Motor neuron (in vitro differentiated cells): ENCODE results near the gene ARMH4. TPM values are rescaled to one million over a fixed set of nuclear protein-coding genes. Genes with fewer than 3 reads are reported as not detected.

Experiments
- ATAC-seq, 8 experiments: fragments of 200-7000 bp; cut with Tn5 transposase; replicated peaks in 6 of 8; 2 replicates each; pipeline ENCODE4 v1.8.0; 2021; ENCODE audit warnings: mild to moderate bottlenecking in 8 of 8, moderate library complexity in 8 of 8
- H3K27ac ChIP-seq, 2 donors: fragments of 250-450 bp; sonication (Bioruptor Pico); 2 replicates each; pipeline ENCODE4 v1.9.0; 2021; ENCODE audit warnings: antibody characterized with exemption in 2 of 2, mild to moderate bottlenecking in 2 of 2, moderate library complexity in 1 of 2
- H3K4me1 ChIP-seq, 2 donors: fragments of 250-450 bp; sonication (Bioruptor Pico); replicated peaks in 1 of 2; 2 replicates each; pipeline ENCODE4 v1.6.1; 2021; ENCODE audit warnings: antibody characterized with exemption in 2 of 2, mild to moderate bottlenecking in 2 of 2, moderate library complexity in 1 of 2
- H3K4me3 ChIP-seq, 5 donors: fragments of 250-450 bp; sonication (Bioruptor Pico); 2 replicates each; pipeline ENCODE4 v1.9.0; 2021; ENCODE audit warnings: antibody characterized with exemption in 5 of 5, mild to moderate bottlenecking in 5 of 5, moderate library complexity in 4 of 5
- WGBS, 10 experiments: fragments of 450-650 bp; shearing (Covaris generic); methylation state at CpG; one replicate each; pipeline ENCODE4 v1.0.0; 2022; 5-methylcytosine and 5-hydroxymethylcytosine counted together
- in situ Hi-C, 9 experiments: fragments of 400-800 bp; cut with MboI; loops; one replicate each; pipeline ENCODE4 v1.15.0; 2021; ENCODE audit warnings: low sequenced_read_pairs in 9 of 9, low pct_unique_long_range_greater_than_20kb in 2 of 9; ENCODE audit not compliant: unreplicated experiment in 9 of 9
- total RNA-seq, 8 experiments: library from RNA; unstranded; fragments of 300-600 nt; gene quantifications; 2 replicates each; pipeline versions ENCODE4 v1.2.3 to v1.2.4, GENCODE V29; 2022

ARMH4 gene
- total RNA-seq, 8 experiments from 2014 or later, result 0.45 to 24.0 (median 15.3) TPM

GRCh38 chr14:57960946-57961785 is 190.8 kb downstream of the ARMH4 start:
- WGBS, 10 experiments, result 0 to 100% (median 85%) methylated on average over 1 to 10 of the region's 16 CpGs; no CpG with 5 or more reads in 1 of the 10 experiments
- in situ Hi-C loops, result no loop called here

DNA sequence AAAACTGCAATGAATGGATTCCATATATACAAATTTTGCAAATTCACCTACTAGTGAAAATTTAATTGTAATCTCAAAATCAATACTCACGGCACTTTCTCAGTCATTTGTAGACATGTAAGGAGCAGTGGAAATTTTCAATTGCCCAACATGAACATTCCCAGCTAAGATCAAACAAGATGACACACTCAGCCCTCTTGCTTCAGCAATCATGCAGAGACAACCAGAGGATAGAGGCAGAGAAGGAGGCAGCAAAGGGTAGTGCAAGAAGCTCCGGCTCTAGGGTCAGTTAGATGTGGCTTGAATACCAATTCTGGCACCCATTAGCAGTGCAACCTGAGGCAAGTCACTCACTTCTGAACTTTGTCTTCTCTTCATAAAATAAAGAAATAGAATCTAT is 194.6 kb downstream of the ARMH4 start:
- in situ Hi-C loops, result no loop called here
- peaks cover 4 to 23% of the 10 kb centered on the region in 2 donors for H3K4me1 ChIP-seq
- no peak overlapping the region for H3K27ac ChIP-seq
- ATAC-seq, result no peak
- 0 to 100% (median 86%) methylated on average over 1 to 2 of the region's 2 CpGs; no CpG with 5 or more reads in 4 of the 10 experiments for WGBS, 10 experiments
- no peak overlapping the region for H3K4me3 ChIP-seq

More at GRCh38 chr14:57960946-57961785, 190.8 kb downstream of the ARMH4 start:
- Histone ChIP-seq H3K4me3 (no peak overlapping the region), H3K4me1 (peaks cover 8 to 32% of the 10 kb centered on the region in 2 donors), H3K27ac (no peak overlapping the region)
- no peak for ATAC-seq

Other genes with a start within 250 kb of the ARMH4 start
- gene ACTR10, start 47.9 kb upstream of the ARMH4 start, total RNA-seq, result 100 to 1,000 TPM in 1 of 8 experiments, 10 to 100 TPM in 7; 70.6 to 123 (median 84.5) TPM
- gene PSMA3, start 92.6 kb upstream of the ARMH4 start, total RNA-seq, result 100 to 1,000 TPM in 7 of 8 experiments, 10 to 100 TPM in 1; 97.8 to 341 (median 162) TPM
- gene ARID4A, start 146.3 kb upstream of the ARMH4 start, total RNA-seq, result 10 to 100 TPM in 7 of 8 experiments, 1 to 10 TPM in 1; 7.2 to 23.6 (median 20.9) TPM
- not detected for gene TOMM20L, start 243.7 kb upstream of the ARMH4 start, total RNA-seq